SK-N-SH (cell line): ENCODE data around the gene GJB1. TPM values are rescaled to one million over a fixed set of nuclear protein-coding genes. Genes with fewer than 3 reads are reported as not detected.
"Not testable (repeated sequence)": the region's sequence is repeated elsewhere in the genome, so short reads cannot be mapped to it uniquely, and the experiment has no call there.

ENCODE experiments used
- CTCF ChIA-PET: fragments of 300-600, 350-600 bp; formaldehyde crosslinking; extraction: SDS; loops from one replicate; lab custom pipeline; 2021; lab: Yijun Ruan, JAX
- POLR2A ChIA-PET: fragments of 350-600 bp; sonication (Branson Sonifier 250); formaldehyde crosslinking; extraction: SDS; loops from one replicate; lab custom pipeline; 2020; ENCODE audit warnings: antibody characterized with exemption, inconsistent platforms; lab: Yijun Ruan, JAX
- DNase-seq: peaks from one replicate; pipeline ENCODE4 v3.0.0; 2012
- H2AFZ ChIP-seq: fragments of 200-600 bp; sonication (generic); 2 replicates; pipeline ENCODE4 v1.8.1; 2016; ENCODE audit warnings: antibody characterized with exemption, mild to moderate bottlenecking, low read depth
- H3F3A ChIP-seq: fragments of 200-600 bp; sonication (generic); replicated peaks from 2 replicates; pipeline ENCODE3; 2016; ENCODE audit warnings: antibody characterized with exemption, mild to moderate bottlenecking; ENCODE audit not compliant: insufficient read depth
- H3K27ac ChIP-seq, 2 experiments: fragments of 200-500 bp in 1 of 2; fragments of 200-600 bp in 1 of 2; sonication (Bioruptor generic) in 1 of 2; sonication (generic), shearing (Covaris generic) in 1 of 2; 2 replicates each; pipeline versions ENCODE4 v1.5.1 to v1.6.1; 2014 to 2016; ENCODE audit warnings: low read depth in 2 of 2, inconsistent platforms in 1 of 2, low read length in 1 of 2, mild to moderate bottlenecking in 1 of 2, mixed read lengths in 1 of 2
- H3K27me3 ChIP-seq: fragments of 200-600 bp; sonication (generic), shearing (Covaris generic); 2 replicates; pipeline ENCODE4 v1.6.1; 2016; ENCODE audit warnings: mixed run types; ENCODE audit not compliant: insufficient read depth
- H3K36me3 ChIP-seq, 2 experiments: fragments of 200-500 bp in 1 of 2; fragments of 200-600 bp in 1 of 2; sonication (Bioruptor generic) in 1 of 2; sonication (generic) in 1 of 2; replicated peaks in 1 of 2; 2 replicates each; pipeline versions ENCODE3 to v1.5.1; 2014 to 2016; ENCODE audit warnings: low read length in 1 of 2, mild to moderate bottlenecking in 1 of 2; ENCODE audit not compliant: insufficient read depth in 2 of 2, control insufficient read depth in 1 of 2
- H3K4me1 ChIP-seq, 2 experiments: fragments of 200-500 bp in 1 of 2; fragments of 200-600 bp in 1 of 2; sonication (Bioruptor generic) in 1 of 2; sonication (generic), shearing (Covaris generic) in 1 of 2; 2 replicates each; pipeline versions ENCODE4 v1.5.1 to v1.6.1; 2014 to 2016; ENCODE audit warnings: low read depth in 1 of 2, low read length in 1 of 2, mixed run types in 1 of 2; ENCODE audit not compliant: insufficient read depth in 2 of 2, control insufficient read depth in 1 of 2
- H3K4me2 ChIP-seq: fragments of 200-600 bp; sonication (generic), shearing (Covaris generic); 2 replicates; pipeline ENCODE4 v1.6.1; 2017; ENCODE audit warnings: mixed run types
- H3K4me3 ChIP-seq, 2 experiments: fragments of 200-500 bp in 1 of 2; fragments of 200-600 bp in 1 of 2; sonication (Bioruptor generic) in 1 of 2; sonication (generic), shearing (Covaris generic) in 1 of 2; 2 replicates each; pipeline versions ENCODE4 v1.5.1 to v1.8.1; 2014 to 2016; ENCODE audit warnings: low read depth in 2 of 2, inconsistent platforms in 1 of 2, low read length in 1 of 2, mild to moderate bottlenecking in 1 of 2, mixed read lengths in 1 of 2, moderate library complexity in 1 of 2
- H3K79me2 ChIP-seq: fragments of 200-600 bp; sonication (generic); 2 replicates; pipeline ENCODE4 v1.8.1; 2017; ENCODE audit warnings: mild to moderate bottlenecking; ENCODE audit not compliant: insufficient read depth
- H3K9ac ChIP-seq: fragments of 200-600 bp; sonication (generic); 2 replicates; pipeline ENCODE4 v1.6.1; 2017; ENCODE audit warnings: mixed run types
- H3K9me2 ChIP-seq: fragments of 200-600 bp; sonication (generic); 2 replicates; pipeline ENCODE4 v1.6.1; 2017; ENCODE audit warnings: mixed run types
- H3K9me3 ChIP-seq: fragments of 200-600 bp; sonication (generic); 2 replicates; pipeline ENCODE4 v1.6.1; 2017; ENCODE audit warnings: mixed run types, mild to moderate bottlenecking, moderate library complexity
- H4K20me1 ChIP-seq: fragments of 200-600 bp; sonication (generic); 2 replicates; pipeline ENCODE4 v1.6.1; 2017; ENCODE audit warnings: mild to moderate bottlenecking, mixed run types; ENCODE audit not compliant: insufficient read depth
- TEAD4 ChIP-seq: IDR thresholded peaks from 2 replicates; pipeline ENCODE4 v1.4.0; 2012; ENCODE audit warnings: mild to moderate bottlenecking, borderline replicate concordance; ENCODE audit not compliant: insufficient read depth
- WGBS: methylation state at CpG from one replicate; pipeline ENCODE4 v1.1.6; 2017; ENCODE audit warnings: low lambda C conversion rate; 5-methylcytosine and 5-hydroxymethylcytosine counted together
- polyA plus RNA-seq, 3 experiments: library from polyadenylated mRNA; depleted of rRNA; stranded (reverse); fragments of >200 nt; gene quantifications; 2 replicates each; pipeline ENCODE4 v1.2.3, GENCODE V29; 2012

GJB1 gene
- polyA plus RNA-seq, 1 of the 3 experiments (the other 2 are of a cell fraction) = not detected

GRCh38 chrX:71269801-71270395 is 46.9 kb downstream of the GJB1 start (continued):
- TF ChIP-seq TEAD4 = no peak

GRCh38 chrX:71272313-71272712 is 49.3 kb downstream of the GJB1 start:
- DNase-seq, H3K4me2 ChIP-seq, H3K27me3 ChIP-seq, H4K20me1 ChIP-seq, H3K79me2 ChIP-seq, H3K4me1 ChIP-seq, H2AFZ ChIP-seq, H3K36me3 ChIP-seq, H3K9ac ChIP-seq, H3K27ac ChIP-seq, H3K9me2 ChIP-seq, H3K9me3 ChIP-seq, H3F3A ChIP-seq, POLR2A ChIA-PET, H3K4me3 ChIP-seq, CTCF ChIA-PET: not testable (repeated sequence)
- WGBS = 47% methylated on average over 2 of the region's 2 CpGs

Other genes with a start within 250 kb of the GJB1 start
- 39.8 and 51.5 TPM in 2 replicates for gene SNX12, start 154.9 kb upstream of the GJB1 start, polyA plus RNA-seq (2012; rRNA removed)
- 1.9 TPM in 2 replicates for gene FOXO4, start 127.4 kb upstream of the GJB1 start, polyA plus RNA-seq (2012; rRNA removed)
- not detected in 2 replicates for gene CXorf65, start 116.5 kb upstream of the GJB1 start, polyA plus RNA-seq (2012; rRNA removed)
- 0.24 TPM in 1 of 2 replicates, not detected in the other for gene IL2RG, start 111.6 kb upstream of the GJB1 start, polyA plus RNA-seq (2012; rRNA removed)
- 11.3 and 18.5 TPM in 2 replicates for gene MED12, start 104.6 kb upstream of the GJB1 start, polyA plus RNA-seq (2012; rRNA removed)
- gene NLGN3, start 78.4 kb upstream of the GJB1 start, polyA plus RNA-seq (2012; rRNA removed) = 4.4 and 5.3 TPM in 2 replicates
- 30.4 and 31.4 TPM in 2 replicates for gene ZMYM3, start 30.9 kb downstream of the GJB1 start, polyA plus RNA-seq (2012; rRNA removed)
- gene NONO, start 60.4 kb downstream of the GJB1 start, polyA plus RNA-seq (2012; rRNA removed) = 210 and 288 TPM in 2 replicates
- gene ITGB1BP2, start 78.5 kb downstream of the GJB1 start, polyA plus RNA-seq (2012; rRNA removed) = 1.5 and 1.7 TPM in 2 replicates
- gene TAF1, start 143.1 kb downstream of the GJB1 start, polyA plus RNA-seq (2012; rRNA removed) = 25.0 and 27.6 TPM in 2 replicates